HT1080 (cell line): Measurements from ENCODE around the gene C2orf69. TPM values are rescaled to one million over a fixed set of nuclear protein-coding genes. Genes with fewer than 3 reads are reported as not detected.
A peak's percentile ranks its signal among the peaks of the same experiment; 100 is the strongest.
"Not testable (repeated sequence)": the region's sequence is repeated elsewhere in the genome, so short reads cannot be mapped to it uniquely, and the experiment has no call there.

Source experiments
- DNase-seq: peaks from one replicate; pipeline ENCODE4 v3.0.0-alpha.2; 2015; ENCODE audit warnings: low read depth
- polyA plus RNA-seq, 2 experiments: library from polyadenylated mRNA; depleted of rRNA; stranded (reverse); fragments of >200 nt; gene quantifications; 2 replicates each; pipeline ENCODE4 v1.2.3, GENCODE V29; 2015
- total RNA-seq: library from RNA; depleted of rRNA; stranded (reverse); fragments of >200 nt; shearing (Covaris generic); gene quantifications from 2 replicates; pipeline ENCODE4 v1.2.3, GENCODE V29; 2014; rRNA removed

The C2orf69 gene
- total RNA-seq: 10.7 and 17.4 TPM in 2 replicates
- 14.6 and 17.1 TPM in 2 replicates for polyA plus RNA-seq (2015; cell fraction: cytosol; rRNA removed)
- polyA plus RNA-seq (2015; cell fraction: nucleus; rRNA removed): 7.7 and 8.0 TPM in 2 replicates

- peak; percentile 99 for DNase-seq
Measured at GRCh38 chr2:199911052-199911876, at the start of gene C2orf69. Gene C2orf69, plus strand, starts transcription at chr2:199911293. Its CDS starts 146 bp downstream, at chr2:199911439.

GRCh38 chr2:199862788-199863187, 48.3 kb upstream of the C2orf69 start:
- no peak for DNase-seq

- no peak for DNase-seq
Measured at GRCh38 chr2:199865905-199866304, 45.2 kb upstream of the C2orf69 start.

- no peak for DNase-seq
Measured at GRCh38 chr2:199868431-199869226, 42.5 kb upstream of the C2orf69 start.

- DNase-seq: no peak
Measured at GRCh38 chr2:199869227-199869541, 41.9 kb upstream of the C2orf69 start.

- no peak for DNase-seq
Measured at GRCh38 chr2:199869653-199870052, 41.4 kb upstream of the C2orf69 start.

- no peak for DNase-seq
Measured at GRCh38 chr2:199870581-199870980, 40.5 kb upstream of the C2orf69 start.

- no peak for DNase-seq
Measured at GRCh38 chr2:199874209-199874608, 36.9 kb upstream of the C2orf69 start.

GRCh38 chr2:199875400-199875799, 35.7 kb upstream of the C2orf69 start:
- DNase-seq: no peak

- no peak for DNase-seq
Measured at GRCh38 chr2:199882667-199883066, 28.4 kb upstream of the C2orf69 start.

- DNase-seq: peak; percentile 8
Measured at GRCh38 chr2:199883474-199884212, 27.4 kb upstream of the C2orf69 start.

GRCh38 chr2:199895406-199895805, 15.7 kb upstream of the C2orf69 start:
- no peak for DNase-seq

- DNase-seq: no peak
Measured at GRCh38 chr2:199896617-199897016, 14.5 kb upstream of the C2orf69 start.

GRCh38 chr2:199901942-199902341, 9.2 kb upstream of the C2orf69 start:
- no peak for DNase-seq

GRCh38 chr2:199902486-199903110, 8.5 kb upstream of the C2orf69 start:
- no peak for DNase-seq

GRCh38 chr2:199903111-199903510, 8.0 kb upstream of the C2orf69 start:
- DNase-seq: no peak

GRCh38 chr2:199907008-199907714, 3.9 kb upstream of the C2orf69 start:
- no peak for DNase-seq

- no peak for DNase-seq
Measured at GRCh38 chr2:199910338-199911051, 598 bp upstream of the C2orf69 start.

- no peak for DNase-seq
Measured at GRCh38 chr2:199911877-199912161, 726 bp downstream of the C2orf69 start.

GRCh38 chr2:199912553-199913114, 1.5 kb downstream of the C2orf69 start:
- DNase-seq: not testable (repeated sequence)
